Astrocyte (in vitro differentiated cells and primary cell): ENCODE measurements around the gene KRT71. TPM values are rescaled to one million over a fixed set of nuclear protein-coding genes. Genes with fewer than 3 reads are reported as not detected.
"Not testable (repeated sequence)": the region's sequence is repeated elsewhere in the genome, so short reads cannot be mapped to it uniquely, and the experiment has no call there.

Experiments used
- DNase-seq: peaks from one replicate; pipeline ENCODE4 v3.0.0-alpha.2; 2010; ENCODE audit warnings: low read depth
- FAIRE-seq: peaks from 2 replicates; lab custom pipeline; 2011; peaks lifted over from hg19 to GRCh38; lab: Jason Lieb, UNC
- H2AFZ ChIP-seq: 2 replicates; pipeline ENCODE4 v1.6.0; 2012; ENCODE audit warnings: low read depth, low read length, inconsistent platforms
- H3K27ac ChIP-seq: 2 replicates; pipeline ENCODE4 v1.5.1; 2011; ENCODE audit warnings: low read depth, low read length, inconsistent platforms
- H3K27me3 ChIP-seq: 2 replicates; pipeline ENCODE4 v1.6.0; 2011; ENCODE audit warnings: low read length, inconsistent platforms; ENCODE audit not compliant: insufficient read depth
- H3K36me3 ChIP-seq: 2 replicates; pipeline ENCODE4 v1.5.1; 2011; ENCODE audit warnings: low read length, inconsistent platforms; ENCODE audit not compliant: insufficient read depth
- H3K4me1 ChIP-seq: 2 replicates; pipeline ENCODE4 v1.5.1; 2011; ENCODE audit warnings: low read length, inconsistent platforms; ENCODE audit not compliant: insufficient read depth
- H3K4me2 ChIP-seq: 2 replicates; pipeline ENCODE4 v1.6.0; 2012; ENCODE audit warnings: low read length, inconsistent platforms
- H3K4me3 ChIP-seq: 2 replicates; pipeline ENCODE4 v1.5.1; 2011; ENCODE audit warnings: low read depth, mild to moderate bottlenecking, low read length, inconsistent platforms; ENCODE audit not compliant: insufficient read depth
- H3K79me2 ChIP-seq: 2 replicates; pipeline ENCODE4 v1.6.0; 2012; ENCODE audit warnings: mild to moderate bottlenecking, low read length, inconsistent platforms; ENCODE audit not compliant: insufficient read depth
- H3K9ac ChIP-seq: 2 replicates; pipeline ENCODE4 v1.6.0; 2012; ENCODE audit warnings: mild to moderate bottlenecking, low read length, inconsistent platforms
- H3K9me3 ChIP-seq: 2 replicates; pipeline ENCODE4 v1.5.1; 2012; ENCODE audit warnings: low read depth, mild to moderate bottlenecking, low read length, inconsistent platforms; ENCODE audit not compliant: insufficient read depth
- H4K20me1 ChIP-seq: 2 replicates; pipeline ENCODE4 v1.6.0; 2012; ENCODE audit warnings: low read length, inconsistent platforms; ENCODE audit not compliant: insufficient read depth
- H3K27ac Mint-ChIP-seq: one replicate; pipeline ENCODE4 v1.8.0; 2021; ENCODE audit warnings: mild to moderate bottlenecking, mixed read lengths; ENCODE audit not compliant: unreplicated experiment
- H3K27me3 Mint-ChIP-seq: one replicate; pipeline ENCODE4 v1.8.0; 2021; ENCODE audit warnings: low read depth, mixed read lengths; ENCODE audit not compliant: unreplicated experiment
- H3K36me3 Mint-ChIP-seq: one replicate; pipeline ENCODE4 v1.8.0; 2021; ENCODE audit warnings: low read depth, mixed read lengths; ENCODE audit not compliant: unreplicated experiment
- H3K4me1 Mint-ChIP-seq: one replicate; pipeline ENCODE4 v1.8.0; 2021; ENCODE audit warnings: low read depth, mixed read lengths; ENCODE audit not compliant: unreplicated experiment
- H3K4me3 Mint-ChIP-seq: one replicate; pipeline ENCODE4 v1.8.0; 2021; ENCODE audit warnings: mild to moderate bottlenecking, moderate library complexity, mixed read lengths; ENCODE audit not compliant: unreplicated experiment
- H3K9me3 Mint-ChIP-seq: one replicate; pipeline ENCODE4 v1.8.0; 2021; ENCODE audit warnings: mild to moderate bottlenecking, mixed read lengths; ENCODE audit not compliant: unreplicated experiment
- CTCF ChIP-seq: IDR thresholded peaks from 2 replicates; pipeline ENCODE4 v1.5.1; 2011; ENCODE audit warnings: low read depth, mild to moderate bottlenecking, inconsistent platforms, low read length, moderate library complexity; ENCODE audit not compliant: insufficient read depth
- EZH2 ChIP-seq: IDR thresholded peaks from 2 replicates; pipeline ENCODE4 v1.6.1; 2012; ENCODE audit warnings: mild to moderate bottlenecking, low read length, inconsistent platforms; ENCODE audit not compliant: insufficient read depth
- total RNA-seq: library from RNA; stranded (reverse); gene quantifications from 2 replicates; pipeline ENCODE4 v1.2.1, GENCODE V29; 2021

KRT71 gene
- total RNA-seq, 1 donor from 2014 or later: not detected

- peaks cover 7% of the 10 kb centered on the region for H3K9me3 Mint-ChIP-seq
- DNase-seq (no peak), FAIRE-seq (no peak)
- H3K4me2 ChIP-seq: no peak overlapping the region
- no peaks in the 10 kb centered on the region for H3K79me2 ChIP-seq
- no peak overlapping the region for H3K27ac ChIP-seq
- H3K27me3 Mint-ChIP-seq: peaks cover 39% of the 10 kb centered on the region
- TF ChIP-seq EZH2: no peak
- no peak for TF ChIP-seq CTCF
- H3K9ac ChIP-seq: no peak overlapping the region
- H3K4me3 Mint-ChIP-seq: no peak overlapping the region
- H3K27me3 ChIP-seq: peaks cover 61% of the 10 kb centered on the region
- no peaks in the 10 kb centered on the region for H3K4me1 ChIP-seq
- H3K27ac Mint-ChIP-seq: no peak overlapping the region
- H3K36me3 Mint-ChIP-seq: peaks cover 2% of the 10 kb centered on the region
- H4K20me1 ChIP-seq: no peaks in the 10 kb centered on the region
- no peak overlapping the region for H3K4me3 ChIP-seq
- H3K36me3 ChIP-seq: no peaks in the 10 kb centered on the region
- H3K4me1 Mint-ChIP-seq: peaks cover 5% of the 10 kb centered on the region
- H3K9me3 ChIP-seq: no peaks in the 10 kb centered on the region
- no peak overlapping the region for H2AFZ ChIP-seq
These were observed 47.1 kb upstream of the KRT71 start for GRCh38 chr12:52600071-52600470.

GRCh38 chr12:52598966-52599365 is 46.0 kb upstream of the KRT71 start:
- TF ChIP-seq EZH2 (no peak), CTCF (no peak)
- H3K4me1 Mint-ChIP-seq: peaks cover 5% of the 10 kb centered on the region

GRCh38 chr12:52594237-52594636 is 41.3 kb upstream of the KRT71 start:
- DNase-seq, H2AFZ ChIP-seq, H3K9me3 ChIP-seq, H3K79me2 ChIP-seq, H3K4me1 ChIP-seq, H3K27ac ChIP-seq, H3K27ac Mint-ChIP-seq, H4K20me1 ChIP-seq, FAIRE-seq, H3K9ac ChIP-seq, H3K4me1 Mint-ChIP-seq, H3K36me3 Mint-ChIP-seq, H3K4me2 ChIP-seq, H3K4me3 Mint-ChIP-seq, H3K36me3 ChIP-seq, H3K4me3 ChIP-seq: not testable (repeated sequence)
- Mint-ChIP-seq H3K9me3 (peaks cover 14% of the 10 kb centered on the region), H3K27me3 (peaks cover 56% of the 10 kb centered on the region)
- peaks cover 28% of the 10 kb centered on the region for H3K27me3 ChIP-seq

More at GRCh38 chr12:52598966-52599365, 46.0 kb upstream of the KRT71 start:
- DNase-seq (no peak), FAIRE-seq (no peak)
- no peak overlapping the region for H3K4me2 ChIP-seq
- H3K27me3 ChIP-seq: peaks cover 58% of the 10 kb centered on the region
- Mint-ChIP-seq H3K36me3 (peaks cover 2% of the 10 kb centered on the region), H3K9me3 (peaks cover 5% of the 10 kb centered on the region), H3K27me3 (peaks cover 37% of the 10 kb centered on the region), H3K27ac (no peak overlapping the region), H3K4me3 (no peak overlapping the region)
- H3K4me1 ChIP-seq: no peaks in the 10 kb centered on the region
- H3K4me3 ChIP-seq: no peak overlapping the region
- no peaks in the 10 kb centered on the region for H3K9me3 ChIP-seq
- H3K9ac ChIP-seq: no peak overlapping the region
- H3K27ac ChIP-seq: no peak overlapping the region
- no peak overlapping the region for H2AFZ ChIP-seq
- H3K79me2 ChIP-seq: no peaks in the 10 kb centered on the region
- no peaks in the 10 kb centered on the region for H3K36me3 ChIP-seq
- no peaks in the 10 kb centered on the region for H4K20me1 ChIP-seq
